GM21529 (cell line): ENCODE measurements around the gene BABAM1.

Source experiments
- ATAC-seq: cut with Tn5 transposase; IDR thresholded peaks from one replicate; pipeline ENCODE4 v1.9.1; 2021; ENCODE audit not compliant: unreplicated experiment

The BABAM1 gene

DNA sequence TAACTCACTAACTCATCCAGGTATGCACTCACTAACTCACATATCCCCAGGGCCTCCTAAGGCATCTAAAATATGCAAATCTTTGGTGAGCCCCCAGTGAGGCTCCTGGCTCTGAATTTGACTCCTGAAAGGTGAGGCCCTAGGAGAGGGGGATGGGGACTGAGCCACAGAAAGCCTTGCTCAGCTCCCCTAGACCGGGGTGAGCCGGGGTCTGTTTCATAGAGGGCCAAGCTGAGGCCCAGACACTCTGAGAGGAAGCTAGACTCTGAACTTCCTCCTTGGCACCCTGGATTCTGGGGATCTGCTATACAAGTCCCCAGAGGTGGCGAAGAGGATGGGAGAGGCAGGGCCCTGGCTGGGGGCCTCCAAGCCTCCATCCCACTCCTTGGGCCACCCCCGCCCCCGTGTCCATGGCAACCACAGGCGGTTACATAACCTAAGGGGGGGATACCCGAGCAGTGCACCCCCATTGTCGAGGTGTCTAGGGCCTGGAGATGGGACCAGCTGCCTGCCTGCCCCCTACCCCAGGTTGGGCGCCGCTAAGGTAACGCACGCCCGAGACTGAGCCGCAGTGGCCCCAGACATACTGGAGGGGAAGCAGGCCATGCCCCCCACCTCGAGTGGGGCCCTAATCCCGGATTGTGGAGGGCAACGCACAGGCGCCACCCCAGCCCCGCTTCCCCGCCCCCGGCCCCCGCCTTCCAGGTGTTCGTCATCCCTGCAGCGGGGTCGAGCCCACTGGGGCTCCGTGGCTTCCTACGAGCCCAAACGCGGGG, 35.3 kb downstream of the BABAM1 start:
- ATAC-seq: no peak

DNA sequence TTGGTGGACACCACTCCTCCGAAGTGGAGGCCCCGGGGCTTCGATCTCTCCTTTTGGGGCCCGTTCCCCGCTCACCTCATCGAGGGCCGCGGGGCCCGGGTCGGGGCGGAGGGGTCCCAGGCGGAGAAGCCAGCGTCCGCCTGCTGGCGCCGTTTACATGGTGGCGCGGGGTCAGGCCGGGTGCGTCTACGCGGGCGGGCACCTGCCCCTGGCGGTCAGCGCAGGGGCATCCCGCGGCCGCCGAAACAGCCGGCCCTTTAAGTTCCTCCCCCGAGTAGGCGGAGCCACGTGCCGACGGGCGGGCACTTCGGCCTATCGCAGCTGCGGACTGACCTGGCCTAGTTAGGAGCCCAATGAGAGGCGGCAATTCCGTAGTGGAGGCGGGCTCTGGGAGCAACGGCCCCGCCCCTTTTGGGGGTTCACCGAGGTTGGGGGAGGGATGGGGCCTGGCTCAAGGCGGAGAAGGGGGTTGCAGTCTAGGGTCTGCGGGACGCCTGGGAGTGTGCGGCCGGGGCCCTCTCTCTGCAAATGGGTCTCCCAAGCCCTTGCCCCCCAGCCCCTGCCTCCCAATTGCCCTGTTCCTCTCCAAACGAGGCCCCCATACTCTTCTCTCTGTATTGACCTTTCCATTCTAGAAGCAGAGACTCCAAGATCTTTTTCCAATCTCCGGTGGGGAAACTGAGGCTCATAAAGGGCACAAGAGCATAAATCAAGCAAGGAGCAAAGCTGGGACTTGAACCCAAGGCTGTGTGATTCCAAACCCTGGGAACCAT, 36.1 kb downstream of the BABAM1 start, which contains the start of gene ABHD8:
TSS of gene ABHD8 (minus strand) at position 259 of the 773 bp plus-strand sequence. CDS start 1,809 bp downstream, outside the sequence.
- ATAC-seq: peak; percentile 60

DNA sequence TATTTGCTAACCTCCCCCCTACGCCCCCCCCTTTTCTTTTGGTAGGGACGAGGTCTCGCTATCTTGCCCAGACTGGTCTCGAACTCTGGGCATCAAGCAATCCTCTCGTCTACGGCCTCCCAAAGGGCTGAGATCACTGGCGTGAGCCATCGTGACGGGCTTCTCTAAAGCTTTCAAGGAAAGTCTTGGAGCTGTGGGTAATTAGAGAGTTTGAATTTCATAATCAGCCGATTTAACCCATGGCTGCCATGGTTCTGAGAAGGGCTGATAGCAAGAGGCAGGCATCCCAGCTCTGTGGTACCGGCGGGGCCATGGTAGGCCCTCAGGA, 36.7 kb downstream of the BABAM1 start:
- no peak for ATAC-seq

DNA sequence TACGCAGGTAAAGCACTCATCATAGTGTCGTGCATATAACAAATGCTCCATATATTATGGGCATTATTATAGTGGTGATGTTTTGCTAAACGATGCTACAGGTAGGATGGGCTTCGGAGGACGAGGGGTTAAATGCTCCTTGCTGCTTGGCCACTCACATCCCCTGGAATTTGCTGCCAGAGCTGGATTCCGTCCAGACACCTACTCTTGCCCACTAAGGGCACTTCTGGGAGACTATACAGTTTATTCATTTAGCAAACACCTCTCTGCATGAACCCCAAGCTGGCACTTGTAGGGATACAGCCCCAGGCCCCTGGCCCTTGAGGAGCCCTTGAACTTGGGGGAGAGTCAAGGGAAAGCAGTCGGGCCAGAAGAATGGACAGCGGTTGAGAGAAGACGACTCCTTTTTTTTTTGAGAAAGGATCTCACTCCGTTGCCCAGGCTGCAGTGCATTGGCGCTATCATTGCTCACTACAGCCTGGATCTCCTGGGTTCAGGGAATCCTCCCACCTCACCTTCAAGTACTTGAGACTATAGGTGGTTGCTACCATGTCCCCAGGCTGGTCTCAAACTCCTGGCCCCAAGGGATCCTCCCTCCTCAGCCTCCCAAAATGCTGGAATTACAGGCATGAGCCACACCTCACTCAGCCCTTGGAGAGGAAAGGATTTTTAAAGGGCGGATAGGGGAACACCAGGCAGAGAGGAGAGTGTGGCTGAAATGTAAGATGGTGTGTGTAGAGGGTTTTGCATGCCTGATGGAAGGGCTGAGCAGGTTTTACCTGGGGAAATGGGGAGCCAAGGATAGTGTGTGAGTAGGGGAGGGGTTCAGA, 37.4 kb downstream of the BABAM1 start:
- no peak for ATAC-seq

DNA sequence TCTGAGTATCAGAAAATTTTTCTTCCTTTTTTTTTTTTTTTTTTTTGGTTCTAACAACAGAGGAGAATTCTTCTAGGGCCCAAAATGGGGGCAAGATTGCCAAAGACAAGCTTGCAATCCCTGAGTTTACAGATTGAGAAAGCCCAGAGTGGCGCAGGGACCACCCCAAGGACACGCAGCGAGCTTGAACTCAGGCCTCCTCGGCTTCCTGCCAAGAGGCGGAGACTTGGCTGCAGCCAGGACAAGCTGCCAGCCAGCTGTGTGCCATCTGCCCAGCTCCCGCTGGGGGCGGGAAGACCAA, 37.9 kb downstream of the BABAM1 start:
- ATAC-seq: no peak

DNA sequence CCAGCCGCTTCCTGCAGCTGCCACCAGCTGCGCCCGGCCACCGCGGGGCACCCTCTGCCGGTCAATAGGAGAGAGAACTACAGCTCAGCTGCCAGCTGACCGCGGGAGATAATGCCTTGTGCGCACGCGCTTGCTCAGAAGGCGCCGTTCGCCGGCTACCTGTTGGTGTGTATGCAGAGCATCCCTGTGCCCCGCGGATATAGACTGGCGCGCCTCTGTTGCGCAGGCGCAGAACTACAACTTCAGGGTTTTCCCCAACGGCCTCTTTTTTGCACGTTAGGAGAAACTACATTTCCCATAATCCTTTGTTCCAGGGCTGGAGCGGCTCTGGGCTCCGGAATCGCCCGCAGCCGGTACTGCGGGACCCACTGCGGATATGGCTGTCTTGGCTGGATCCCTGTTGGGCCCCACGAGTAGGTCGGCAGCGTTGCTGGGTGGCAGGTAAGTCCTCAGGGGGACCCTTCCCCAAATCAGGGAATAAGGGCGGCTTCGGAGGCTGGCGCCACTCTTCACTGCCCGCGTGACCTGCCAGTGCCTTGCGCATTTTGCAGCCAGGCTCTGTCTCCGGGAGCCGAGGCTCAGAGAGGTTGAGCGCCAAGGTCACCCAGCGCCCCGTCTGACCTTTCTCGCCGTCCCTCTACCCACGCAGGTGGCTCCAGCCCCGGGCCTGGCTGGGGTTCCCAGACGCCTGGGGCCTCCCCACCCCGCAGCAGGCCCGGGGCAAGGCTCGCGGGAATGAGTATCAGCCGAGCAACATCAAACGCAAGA, 38.5 kb downstream of the BABAM1 start, which contains the start of gene MRPL34:
TSS of gene MRPL34 (plus strand) at position 356 of the 768 bp plus-strand sequence. CDS start at position 377, 21 bp downstream.
- ATAC-seq: peak; percentile 65

DNA sequence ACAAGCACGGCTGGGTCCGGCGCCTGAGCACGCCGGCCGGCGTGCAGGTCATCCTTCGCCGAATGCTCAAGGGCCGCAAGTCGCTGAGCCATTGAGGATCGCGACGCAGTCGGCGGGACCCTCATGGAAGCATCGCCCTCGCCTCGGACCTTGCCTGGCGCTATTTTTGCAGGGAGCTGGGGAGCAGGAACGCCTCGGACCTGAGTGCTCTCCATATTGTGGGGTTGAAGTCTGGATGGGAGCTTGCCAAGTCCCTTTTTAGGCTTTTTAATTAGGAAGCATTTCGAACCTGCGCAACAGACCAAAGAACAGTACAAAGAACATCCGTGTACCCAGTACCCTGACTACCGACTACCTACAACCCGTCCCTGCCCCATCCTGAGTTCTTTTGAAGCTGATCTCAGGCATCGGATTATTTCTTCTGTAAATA, 39.1 kb downstream of the BABAM1 start:
- ATAC-seq: no peak

DNA sequence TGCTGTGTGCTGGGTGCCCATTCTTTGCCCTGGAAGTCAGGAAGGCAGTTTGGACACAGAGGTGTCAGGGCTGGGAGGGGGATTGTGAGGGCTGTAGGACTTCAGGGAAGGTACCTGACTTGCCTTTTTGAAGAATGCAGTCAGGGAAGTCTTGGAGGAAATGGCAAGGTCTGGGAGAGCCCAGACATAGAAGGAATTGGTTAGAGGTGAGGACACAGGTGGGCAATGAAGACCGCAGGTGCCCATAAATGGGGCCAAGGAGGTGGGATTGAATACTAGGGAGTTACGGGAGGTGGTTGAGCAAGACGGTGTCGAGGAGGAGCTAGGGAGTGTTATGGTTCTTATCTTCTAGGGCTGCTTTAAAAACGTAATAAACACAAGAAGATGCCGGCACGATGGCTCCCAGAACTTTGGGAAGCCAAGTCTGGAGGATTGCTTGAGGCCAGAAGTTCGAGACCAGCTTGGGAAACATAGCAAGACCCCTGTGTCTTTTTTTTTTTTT, 40.7 kb downstream of the BABAM1 start:
- no peak for ATAC-seq

DNA sequence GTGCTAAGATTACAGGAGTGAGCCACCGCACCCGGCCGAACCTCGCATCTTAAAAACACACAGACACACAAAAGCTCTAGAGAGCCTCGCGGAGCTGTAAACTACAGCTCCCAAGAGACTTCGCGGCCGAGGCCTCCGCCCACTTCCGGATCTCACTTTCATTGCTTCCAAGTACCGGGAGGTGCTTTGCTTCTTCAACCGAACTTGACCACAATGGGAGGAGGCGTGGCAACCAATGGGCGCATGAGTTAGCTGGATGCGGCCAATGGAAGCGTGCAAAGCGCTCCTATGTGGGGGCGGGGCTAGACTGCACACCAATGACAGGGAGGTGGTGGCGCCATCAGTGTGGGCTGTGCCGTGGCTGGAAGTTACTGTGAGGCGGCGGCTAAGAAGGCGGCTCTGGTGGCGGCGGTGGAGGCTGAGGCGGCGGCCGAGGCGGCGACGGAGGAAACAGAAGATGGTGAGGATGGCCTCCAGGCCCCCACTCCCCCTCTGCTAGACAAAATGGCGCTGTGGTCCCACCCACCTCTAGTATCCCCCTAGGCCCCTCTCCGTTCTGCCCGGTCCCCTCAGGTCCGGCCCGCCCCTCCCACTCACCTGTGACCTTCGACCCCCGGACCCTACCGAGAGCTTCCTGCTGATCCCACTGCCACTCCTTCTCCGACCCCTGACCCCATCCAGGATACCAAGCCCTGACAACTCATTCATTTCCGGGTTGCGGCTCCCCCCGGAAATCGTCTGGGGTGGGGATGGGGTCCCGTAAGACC, 42.1 kb downstream of the BABAM1 start, which contains the start of gene DDA1:
TSS of gene DDA1 (plus strand) at position 366 of the 767 bp plus-strand sequence. CDS start at position 458, 92 bp downstream.
- ATAC-seq: peak; percentile 61

DNA sequence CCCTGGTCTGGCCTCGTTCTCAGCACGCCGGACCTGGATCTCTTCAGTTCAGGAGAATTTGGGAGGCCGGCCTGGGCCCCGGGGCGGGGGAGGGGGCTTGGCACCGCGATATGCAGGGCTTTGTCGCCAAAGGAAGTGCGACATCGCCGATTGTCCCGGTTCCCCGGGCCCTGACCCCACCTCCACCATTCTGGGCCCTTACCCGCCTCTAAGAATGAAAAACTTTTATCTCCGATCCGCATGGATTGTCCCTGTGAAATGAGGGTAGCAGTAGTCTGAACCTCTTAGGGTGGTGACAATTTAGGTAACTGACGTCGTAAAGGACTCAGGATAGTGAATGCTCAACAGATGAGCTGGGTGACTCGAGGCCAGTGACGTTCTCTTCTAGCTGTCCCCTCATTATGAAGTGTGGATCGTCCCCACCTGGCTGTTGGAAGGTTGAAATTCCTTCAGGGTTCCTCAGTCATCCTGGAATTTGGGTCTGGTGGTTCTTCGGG, 42.8 kb downstream of the BABAM1 start:
- ATAC-seq: no peak

DNA sequence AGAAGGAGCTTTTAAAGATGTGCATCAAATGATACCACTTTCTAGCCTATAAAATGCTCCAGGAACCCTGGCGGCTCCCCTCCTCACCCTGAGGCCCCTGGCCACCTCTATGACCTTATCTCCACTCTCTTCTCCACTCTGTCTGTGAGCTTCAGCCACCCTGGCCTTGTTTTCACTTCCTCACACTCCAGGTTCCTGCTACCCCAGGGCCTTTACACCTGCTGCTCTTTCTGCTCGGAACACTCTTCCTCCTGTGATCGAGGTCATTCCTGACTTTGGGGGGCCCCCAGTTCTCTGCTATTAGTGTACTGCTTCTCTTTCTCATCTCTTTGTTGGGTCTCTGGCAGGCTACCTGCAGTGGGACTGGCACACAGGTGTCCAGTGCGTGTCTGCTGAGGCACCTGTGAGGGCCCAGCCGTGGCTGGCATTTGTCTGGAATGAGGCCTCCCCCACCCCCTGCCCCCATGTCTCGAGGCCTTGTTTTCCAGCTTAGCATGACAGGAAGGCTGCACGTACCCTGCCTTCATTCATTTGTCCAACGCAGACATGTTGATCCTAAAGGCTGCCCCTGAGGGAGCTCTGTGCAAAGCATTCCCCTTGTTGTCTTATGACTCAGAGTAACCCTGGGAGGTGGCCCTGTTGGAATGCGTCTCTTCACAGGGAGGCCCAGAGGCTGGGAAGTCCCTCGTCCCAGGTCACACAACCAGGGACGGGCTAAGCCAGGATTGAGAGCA, 44.4 kb downstream of the BABAM1 start:
- ATAC-seq: no peak

DNA sequence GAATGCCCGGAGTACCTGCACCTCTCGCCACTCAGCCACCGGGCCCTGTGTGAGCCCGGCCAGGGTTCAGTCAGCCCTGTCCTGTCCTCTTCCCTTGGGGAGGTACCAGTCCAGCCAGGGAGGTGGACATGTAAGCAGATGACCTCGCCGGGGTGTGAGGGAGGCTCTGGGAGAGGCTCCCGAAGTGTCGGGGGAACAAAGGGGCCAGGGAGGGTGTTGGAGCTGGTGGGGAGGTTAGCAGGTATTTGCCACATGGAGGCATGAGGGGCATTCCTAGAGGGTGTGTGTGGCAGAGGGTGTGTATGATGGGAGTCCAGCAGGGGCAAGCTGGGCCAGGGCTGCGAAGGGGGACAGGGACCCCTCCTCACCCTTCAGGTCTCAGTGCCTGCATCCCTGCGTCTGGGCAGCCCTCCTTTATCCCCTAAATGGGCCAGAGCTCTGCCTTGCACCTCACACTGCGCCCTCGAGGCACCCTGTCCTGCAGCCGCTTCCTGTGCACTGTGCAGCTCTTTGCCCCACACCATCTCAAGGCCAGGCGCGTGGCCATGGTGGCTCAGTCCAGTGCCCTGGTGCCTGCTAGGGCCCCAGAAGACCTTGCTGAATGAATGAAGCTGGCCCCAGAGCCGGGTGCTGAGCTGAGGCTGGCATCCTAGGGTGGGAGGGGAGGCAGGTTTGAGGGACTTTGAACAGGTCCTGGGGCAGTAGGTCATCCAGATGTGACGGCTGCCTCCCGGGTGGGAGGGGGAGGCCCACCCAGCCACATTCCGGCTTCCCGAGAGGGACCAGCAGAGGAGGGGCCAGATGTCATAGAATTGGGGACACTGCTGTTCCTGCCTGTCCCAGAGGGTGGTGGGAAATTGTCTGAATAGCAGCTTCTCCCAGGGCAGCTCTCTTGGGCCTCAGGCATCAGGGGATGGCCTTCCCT, 45.2 kb downstream of the BABAM1 start:
- no peak for ATAC-seq

DNA sequence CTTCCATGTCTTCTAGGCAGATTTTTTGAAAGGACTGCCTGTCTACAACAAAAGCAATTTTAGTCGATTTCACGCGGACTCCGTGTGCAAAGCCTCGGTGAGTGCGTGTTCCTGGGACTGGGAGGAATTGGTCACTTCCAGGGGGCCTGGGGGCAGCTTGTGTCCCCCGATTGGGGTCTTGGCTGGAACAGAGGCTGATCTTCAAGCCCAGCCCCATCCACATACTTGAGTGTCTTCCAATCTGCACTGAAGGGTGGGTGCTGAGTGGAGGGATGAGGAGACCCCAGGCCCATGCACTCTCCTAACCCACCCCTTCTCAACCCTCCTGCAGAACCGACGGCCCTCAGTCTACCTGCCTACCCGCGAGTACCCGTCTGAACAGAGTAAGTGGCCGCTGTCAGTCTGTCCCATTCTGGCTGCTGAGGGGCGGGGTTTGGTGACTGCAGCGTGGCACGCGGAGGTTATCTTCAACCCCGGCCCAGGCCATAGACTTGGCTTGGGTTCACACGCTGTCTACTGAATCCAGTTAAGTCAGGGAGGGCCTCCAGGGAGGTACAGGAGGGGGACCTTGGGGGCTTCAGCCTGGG, 46.9 kb downstream of the BABAM1 start:
- no peak for ATAC-seq

DNA sequence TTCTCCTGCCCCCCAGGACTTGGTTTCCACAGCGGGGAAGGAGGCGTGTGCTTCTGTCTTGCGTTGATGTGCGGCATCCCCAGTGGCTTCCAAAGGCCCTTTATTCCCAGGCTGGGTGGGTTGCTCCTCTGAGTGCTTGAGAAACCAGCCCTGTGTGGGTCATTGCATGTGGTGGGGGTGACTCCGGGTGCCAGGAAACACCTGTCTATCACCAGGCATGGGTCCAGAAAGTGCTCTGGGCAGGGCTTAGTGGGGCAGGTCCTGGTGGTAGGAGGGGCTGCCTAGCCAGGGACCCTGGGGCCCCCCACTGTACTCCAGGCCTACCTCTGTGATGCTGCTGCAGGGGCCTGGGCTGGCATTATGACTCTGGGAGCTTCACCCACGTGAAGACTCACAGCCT, 51.7 kb downstream of the BABAM1 start:
- no peak for ATAC-seq

DNA sequence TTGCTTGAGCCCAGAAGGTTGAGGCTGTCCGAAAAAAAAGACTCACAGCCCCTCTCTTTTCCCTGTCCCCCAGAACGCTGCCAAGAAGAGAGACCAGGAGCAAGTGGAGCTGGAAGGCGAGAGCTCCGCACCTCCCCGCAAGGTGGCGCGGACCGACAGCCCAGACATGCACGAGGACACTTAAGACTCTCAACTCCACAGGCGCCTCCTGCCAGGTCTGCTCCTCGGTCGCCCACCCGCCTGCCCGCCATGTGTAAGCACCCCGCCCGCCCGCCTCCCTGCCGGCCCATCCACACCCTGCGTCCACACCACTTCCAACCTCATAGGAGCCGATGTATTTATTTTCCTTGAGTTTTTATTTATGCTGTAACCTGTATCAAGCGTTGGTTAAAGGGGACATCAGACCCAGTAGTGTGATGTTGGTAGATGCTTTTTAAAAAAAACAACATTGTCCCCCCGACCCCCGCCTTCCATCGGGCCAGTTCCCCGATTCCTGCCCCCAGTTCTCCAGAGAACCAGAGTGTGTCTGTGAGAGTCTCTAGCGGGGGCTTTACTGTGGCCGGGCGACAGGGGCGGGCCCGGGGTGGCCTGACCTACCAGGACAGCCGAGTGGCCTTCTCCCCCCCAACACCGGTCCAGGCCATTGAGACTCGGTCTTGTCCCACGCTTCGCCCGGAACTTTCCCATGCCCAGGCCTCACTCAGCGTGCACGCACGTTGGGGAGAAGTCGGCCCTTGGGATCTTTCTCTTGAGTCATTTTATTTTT, 52.4 kb downstream of the BABAM1 start:
- no peak for ATAC-seq

DNA sequence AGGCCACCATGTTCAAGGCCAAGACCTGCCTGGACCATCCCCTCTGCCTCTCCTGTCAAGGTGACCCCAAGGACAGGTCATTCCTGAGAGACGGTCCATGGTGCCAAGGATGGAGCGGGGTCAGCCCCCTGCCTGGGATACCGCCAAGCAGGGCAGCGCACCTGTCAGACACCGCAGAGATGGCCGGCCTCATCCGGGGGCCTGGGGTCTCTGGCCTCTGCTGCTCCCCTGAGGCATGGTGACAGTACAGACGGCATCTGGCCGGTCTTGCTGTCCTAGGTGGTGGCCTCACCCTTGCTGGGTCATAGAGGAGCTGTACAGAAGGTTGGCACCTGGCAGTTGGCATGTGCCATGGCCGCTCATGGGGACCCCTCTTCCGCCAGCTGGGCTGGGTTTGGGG, 53.2 kb downstream of the BABAM1 start:
- ATAC-seq: no peak
